Nephron progenitor cell (in vitro differentiated cells): Measurements from ENCODE around the gene LYRM2.

ENCODE experiments used
- DNase-seq: peaks from one replicate; pipeline ENCODE4 v3.0.0; 2021
- H3K27ac Mint-ChIP-seq: 2 replicates; pipeline ENCODE4 v1.8.0; 2021; ENCODE audit warnings: mild to moderate bottlenecking, moderate library complexity, mixed read lengths
- H3K27me3 Mint-ChIP-seq: 2 replicates; pipeline ENCODE4 v1.8.0; 2021; ENCODE audit warnings: mild to moderate bottlenecking, low read depth, mixed read lengths; ENCODE audit not compliant: poor library complexity
- H3K36me3 Mint-ChIP-seq: 2 replicates; pipeline ENCODE4 v1.8.0; 2021; ENCODE audit warnings: low read depth, mixed read lengths
- H3K4me1 Mint-ChIP-seq: 2 replicates; pipeline ENCODE4 v1.8.0; 2021; ENCODE audit warnings: mixed read lengths
- H3K4me3 Mint-ChIP-seq: 2 replicates; pipeline ENCODE4 v1.8.0; 2021; ENCODE audit warnings: mild to moderate bottlenecking, moderate library complexity, mixed read lengths
- H3K9me3 Mint-ChIP-seq: 2 replicates; pipeline ENCODE4 v1.8.0; 2021; ENCODE audit warnings: mild to moderate bottlenecking, moderate library complexity, mixed read lengths
- TF ChIP-seq, protein P1 (sequence below): fragments of 200-600 bp; sonication (generic); IDR thresholded peaks from 2 replicates; pipeline ENCODE4 v1.5.0; 2021; ENCODE audit warnings: antibody characterized with exemption

The LYRM2 gene

DNA sequence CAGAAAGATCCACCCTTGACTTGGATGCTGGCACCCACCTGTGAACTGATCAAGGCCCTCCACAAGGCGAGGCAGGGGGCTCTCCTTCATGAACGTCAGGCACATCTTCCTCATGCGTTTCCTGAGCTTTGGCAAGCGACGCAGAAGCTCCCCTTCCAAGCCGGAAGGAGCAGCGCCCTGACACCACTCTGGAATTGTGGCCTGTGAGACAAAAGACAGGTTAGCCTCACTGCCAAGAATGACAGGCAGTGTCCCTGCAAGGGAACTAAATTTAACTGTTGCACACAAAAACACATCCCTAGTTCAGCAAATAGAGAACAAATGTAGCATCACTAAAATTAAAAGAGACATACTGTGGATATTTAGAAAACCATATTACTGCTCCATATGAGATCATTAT, 42.0 kb upstream of the LYRM2 start:
- Mint-ChIP-seq H3K27me3 (no peaks in the 10 kb centered on the region), H3K4me3 (no peak overlapping the region), H3K9me3 (no peaks in the 10 kb centered on the region), H3K4me1 (no peaks in the 10 kb centered on the region), H3K27ac (no peak overlapping the region), H3K36me3 (peaks cover 83% of the 10 kb centered on the region)
- TF ChIP-seq, protein P1, sequence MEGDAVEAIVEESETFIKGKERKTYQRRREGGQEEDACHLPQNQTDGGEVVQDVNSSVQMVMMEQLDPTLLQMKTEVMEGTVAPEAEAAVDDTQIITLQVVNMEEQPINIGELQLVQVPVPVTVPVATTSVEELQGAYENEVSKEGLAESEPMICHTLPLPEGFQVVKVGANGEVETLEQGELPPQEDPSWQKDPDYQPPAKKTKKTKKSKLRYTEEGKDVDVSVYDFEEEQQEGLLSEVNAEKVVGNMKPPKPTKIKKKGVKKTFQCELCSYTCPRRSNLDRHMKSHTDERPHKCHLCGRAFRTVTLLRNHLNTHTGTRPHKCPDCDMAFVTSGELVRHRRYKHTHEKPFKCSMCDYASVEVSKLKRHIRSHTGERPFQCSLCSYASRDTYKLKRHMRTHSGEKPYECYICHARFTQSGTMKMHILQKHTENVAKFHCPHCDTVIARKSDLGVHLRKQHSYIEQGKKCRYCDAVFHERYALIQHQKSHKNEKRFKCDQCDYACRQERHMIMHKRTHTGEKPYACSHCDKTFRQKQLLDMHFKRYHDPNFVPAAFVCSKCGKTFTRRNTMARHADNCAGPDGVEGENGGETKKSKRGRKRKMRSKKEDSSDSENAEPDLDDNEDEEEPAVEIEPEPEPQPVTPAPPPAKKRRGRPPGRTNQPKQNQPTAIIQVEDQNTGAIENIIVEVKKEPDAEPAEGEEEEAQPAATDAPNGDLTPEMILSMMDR = no peak
- DNase-seq = no peak

DNA sequence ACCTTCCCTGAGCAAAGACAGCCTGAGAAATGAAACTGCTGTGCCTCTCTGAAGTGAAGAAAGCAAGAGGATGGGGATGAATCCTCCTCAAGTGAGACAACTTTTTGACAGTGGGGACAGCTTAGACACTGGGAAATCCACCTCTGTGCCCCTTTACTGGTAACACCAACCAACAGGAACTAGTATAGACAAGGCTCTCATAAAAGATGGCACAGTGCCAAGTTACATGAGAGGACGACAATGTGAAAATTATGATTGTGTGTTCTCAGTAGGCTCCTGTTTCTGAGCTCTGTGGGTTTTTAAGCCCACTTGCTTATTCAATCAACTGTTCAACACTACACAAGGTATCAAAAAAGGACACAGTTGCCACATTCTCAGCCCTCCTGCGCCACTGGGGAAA, 41.6 kb upstream of the LYRM2 start:
- H3K36me3 Mint-ChIP-seq = peaks cover 83% of the 10 kb centered on the region
- H3K4me3 Mint-ChIP-seq = no peak overlapping the region
- TF ChIP-seq, protein P1 = no peak
- no peaks in the 10 kb centered on the region for H3K9me3 Mint-ChIP-seq
- H3K27me3 Mint-ChIP-seq = no peaks in the 10 kb centered on the region
- H3K27ac Mint-ChIP-seq = no peak overlapping the region
- no peak for DNase-seq
- no peaks in the 10 kb centered on the region for H3K4me1 Mint-ChIP-seq

DNA sequence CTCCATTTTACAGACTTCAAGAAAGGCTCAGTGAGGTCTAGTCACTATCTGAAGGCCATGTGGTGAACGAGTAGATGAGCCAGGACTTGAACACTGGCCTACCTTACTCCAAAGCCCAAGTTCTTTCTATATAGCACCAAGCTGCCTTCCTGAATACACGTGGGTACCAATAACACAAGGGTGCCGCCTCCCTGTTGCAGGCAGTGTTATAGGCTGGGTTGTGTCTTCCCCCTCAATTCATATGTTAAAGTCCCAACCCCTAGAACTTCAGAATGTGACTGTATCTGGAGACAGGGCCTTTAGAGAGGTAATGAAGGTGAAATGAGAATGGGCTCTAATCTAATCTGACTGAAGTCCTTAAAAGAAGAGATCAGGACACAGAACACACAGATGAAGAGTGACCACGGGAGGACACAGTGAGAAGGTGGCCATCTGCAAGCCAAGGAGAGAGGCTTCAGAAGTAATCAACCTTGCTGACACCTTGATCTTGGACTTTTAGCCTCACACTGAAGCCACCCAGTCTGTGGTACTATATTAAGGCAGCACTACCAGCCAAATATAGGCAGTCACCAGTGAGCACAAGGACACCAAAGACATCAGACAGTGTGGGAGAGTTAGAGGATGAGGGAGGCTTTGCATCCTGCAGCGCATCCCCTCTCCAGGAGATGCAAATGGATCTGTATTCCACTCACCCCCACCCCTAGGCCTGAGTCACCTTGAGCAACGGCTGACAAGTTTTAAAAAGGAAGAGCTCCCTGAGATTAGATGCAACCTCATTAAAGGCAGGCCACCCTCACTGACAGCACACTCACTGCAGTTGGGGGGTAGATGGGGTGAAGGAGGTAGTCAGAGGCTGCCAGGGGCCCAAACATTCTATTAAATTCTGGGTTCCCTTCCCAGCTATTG, 40.9 kb upstream of the LYRM2 start:
- H3K9me3 Mint-ChIP-seq = no peaks in the 10 kb centered on the region
- no peak overlapping the region for H3K4me3 Mint-ChIP-seq
- no peaks in the 10 kb centered on the region for H3K4me1 Mint-ChIP-seq
- no peaks in the 10 kb centered on the region for H3K27me3 Mint-ChIP-seq
- H3K36me3 Mint-ChIP-seq = peaks cover 82% of the 10 kb centered on the region
- H3K27ac Mint-ChIP-seq = no peak overlapping the region
- no peak for DNase-seq
- TF ChIP-seq, protein P1 = no peak

DNA sequence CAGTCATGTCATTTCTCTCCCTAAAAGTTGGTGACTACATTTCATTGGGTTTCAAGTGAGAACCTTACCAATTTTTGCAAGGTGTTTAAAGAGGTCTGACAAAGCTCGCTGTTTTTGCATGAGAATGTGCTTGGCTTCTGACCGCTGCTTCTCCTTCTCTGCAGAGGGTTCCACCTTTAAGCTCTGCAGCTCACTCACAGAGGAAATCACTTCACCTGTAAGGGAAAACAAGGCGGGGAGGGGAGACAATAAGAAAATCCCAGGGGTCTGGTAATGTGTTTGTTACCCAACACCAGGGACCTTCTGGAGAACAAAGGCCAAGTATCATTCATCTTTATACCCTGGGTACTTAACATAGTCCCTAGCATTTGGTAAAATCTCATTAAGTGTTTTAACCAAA, 40.0 kb upstream of the LYRM2 start:
- Mint-ChIP-seq H3K4me1 (no peaks in the 10 kb centered on the region), H3K27ac (no peak overlapping the region), H3K4me3 (no peak overlapping the region), H3K27me3 (no peaks in the 10 kb centered on the region), H3K36me3 (peaks cover 75% of the 10 kb centered on the region), H3K9me3 (no peaks in the 10 kb centered on the region)
- TF ChIP-seq, protein P1 = no peak
- DNase-seq = no peak

DNA sequence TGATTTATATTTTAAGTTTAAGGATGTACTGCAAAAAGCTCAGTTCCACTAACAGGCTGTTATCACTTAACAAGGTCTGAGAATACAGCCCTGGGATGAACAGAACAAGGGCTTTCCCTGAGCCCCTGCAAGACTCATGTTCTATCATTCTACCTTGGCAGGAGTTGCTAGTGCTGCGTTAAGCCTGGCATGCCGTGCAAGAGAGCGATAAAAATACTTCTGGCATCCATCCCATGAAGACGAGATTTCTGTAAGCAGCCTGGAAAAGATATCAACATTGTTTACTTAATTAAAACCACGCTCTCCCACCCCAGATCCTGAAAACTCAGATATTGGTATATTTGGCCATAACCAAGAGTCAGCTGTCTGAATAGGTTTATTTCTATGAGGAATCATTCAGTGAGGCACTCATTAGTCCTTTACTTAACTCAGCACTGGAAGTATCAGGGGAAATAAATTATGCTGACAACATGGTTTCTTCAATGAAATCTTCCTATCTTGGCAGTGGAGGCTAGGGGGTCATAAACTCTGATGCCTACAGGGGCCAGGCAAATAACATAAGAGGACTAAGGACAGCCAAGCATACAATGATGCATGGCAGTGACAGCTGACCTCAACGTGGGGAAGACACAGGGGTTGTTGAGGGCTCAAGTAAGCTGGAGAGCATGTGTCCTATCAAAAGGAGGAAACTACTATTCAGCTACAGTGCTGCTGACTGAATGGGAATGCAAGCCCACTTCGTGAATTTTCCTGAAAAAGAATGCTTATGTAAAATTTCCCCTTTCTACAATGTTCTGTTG, 37.6 kb upstream of the LYRM2 start:
- peaks cover 66% of the 10 kb centered on the region for H3K36me3 Mint-ChIP-seq
- H3K9me3 Mint-ChIP-seq = no peaks in the 10 kb centered on the region
- no peak overlapping the region for H3K4me3 Mint-ChIP-seq
- no peaks in the 10 kb centered on the region for H3K27me3 Mint-ChIP-seq
- TF ChIP-seq, protein P1 = no peak
- H3K4me1 Mint-ChIP-seq = no peaks in the 10 kb centered on the region
- no peak overlapping the region for H3K27ac Mint-ChIP-seq
- DNase-seq = no peak
